HG03571 (cell line): ENCODE measurements around the gene FBLN1.

Experiments
- ATAC-seq: cut with Tn5 transposase; IDR thresholded peaks from one replicate; pipeline ENCODE4 v1.9.1; 2021; ENCODE audit not compliant: unreplicated experiment

FBLN1 gene

DNA sequence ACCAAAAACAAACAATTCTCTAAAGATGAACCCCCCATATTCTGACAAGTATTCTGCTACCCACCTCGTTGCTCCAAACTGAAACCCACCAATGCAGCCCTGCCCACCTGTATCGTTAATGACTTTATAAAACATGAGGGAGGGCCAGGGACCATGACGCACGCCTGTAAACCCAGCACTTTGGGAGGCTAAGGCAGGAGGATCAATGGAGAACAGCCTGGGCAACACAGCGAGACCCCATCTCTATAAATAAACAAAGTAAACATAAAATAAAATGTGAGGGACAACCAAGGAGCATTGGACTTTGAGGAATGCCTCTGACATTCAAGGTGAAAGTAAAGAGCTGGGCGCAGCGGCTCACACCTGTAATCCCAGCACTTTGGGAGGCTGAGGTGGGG is 129.2 kb downstream of the FBLN1 start:
- no peak for ATAC-seq

DNA sequence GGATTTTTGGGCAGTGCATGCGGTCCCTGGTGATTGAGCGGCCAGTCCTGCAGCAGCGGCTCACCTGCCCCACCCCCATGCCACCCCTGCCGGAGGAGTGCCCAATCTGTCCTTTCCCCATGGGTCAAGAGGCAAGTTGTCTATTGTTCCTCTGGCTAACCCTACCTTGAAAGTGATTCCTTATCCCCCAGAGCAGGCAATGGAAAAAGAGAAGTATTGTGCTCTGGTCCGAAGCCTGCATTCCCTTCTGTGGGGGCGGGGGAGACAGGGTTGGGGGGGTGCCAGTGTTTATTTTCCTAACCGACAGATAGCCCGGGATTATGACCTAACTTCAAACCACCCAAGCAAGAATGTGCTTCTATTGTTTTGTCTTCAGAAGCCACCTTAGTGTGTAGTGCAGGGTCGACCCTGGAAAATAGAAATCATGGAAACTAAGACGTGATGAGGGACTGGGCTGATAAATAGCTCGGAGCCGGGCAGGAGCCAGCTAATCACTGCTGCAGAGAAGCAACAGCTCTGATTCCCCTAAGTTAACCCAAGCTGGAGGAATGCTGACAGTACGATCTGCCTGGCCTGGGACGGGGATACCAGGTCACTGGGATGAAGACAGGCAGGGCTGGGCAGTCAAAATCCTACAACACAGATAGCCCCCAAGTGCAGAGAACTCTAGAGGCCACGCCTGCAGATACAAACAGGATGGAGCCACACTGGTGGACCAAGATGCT is 130.3 kb downstream of the FBLN1 start:
- ATAC-seq, result no peak

DNA sequence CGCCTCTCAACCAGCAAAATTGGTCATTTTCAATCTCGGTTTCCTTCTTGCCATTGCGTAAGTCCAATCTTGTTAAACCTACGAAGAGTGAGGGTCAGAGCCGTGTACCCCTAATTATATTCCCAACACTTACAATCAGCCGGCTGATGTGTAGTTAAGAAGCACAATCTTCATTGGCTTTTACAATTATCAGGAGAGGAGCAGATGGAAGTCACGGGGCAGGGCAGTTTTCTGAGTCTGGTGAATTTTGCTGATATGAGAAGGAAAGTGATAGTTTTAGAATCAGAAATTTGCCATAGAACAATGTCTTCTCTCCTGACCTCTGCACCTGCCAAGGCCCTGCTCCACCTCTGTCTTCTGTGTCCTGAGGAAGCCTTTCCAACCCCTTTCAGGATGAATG is 134.0 kb downstream of the FBLN1 start:
- no peak for ATAC-seq

DNA sequence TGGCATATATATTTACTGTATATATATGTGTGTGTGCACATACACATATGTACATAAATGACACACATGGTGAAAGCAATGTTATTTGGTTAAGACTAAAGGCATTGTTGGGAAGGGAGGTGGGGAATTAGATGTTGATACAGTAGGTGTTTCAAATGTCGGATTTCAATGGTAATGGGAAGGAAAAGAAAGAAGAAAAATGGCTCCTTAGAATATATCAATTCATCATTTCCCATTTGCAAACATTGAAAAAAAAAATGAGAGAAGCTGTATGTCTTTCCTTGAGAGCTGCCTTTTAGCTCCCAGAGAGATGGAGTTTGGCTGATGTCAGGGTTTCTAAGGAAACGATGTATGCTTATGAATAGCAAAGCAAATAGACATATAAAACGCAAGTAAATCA is 135.5 kb downstream of the FBLN1 start:
- no peak for ATAC-seq

DNA sequence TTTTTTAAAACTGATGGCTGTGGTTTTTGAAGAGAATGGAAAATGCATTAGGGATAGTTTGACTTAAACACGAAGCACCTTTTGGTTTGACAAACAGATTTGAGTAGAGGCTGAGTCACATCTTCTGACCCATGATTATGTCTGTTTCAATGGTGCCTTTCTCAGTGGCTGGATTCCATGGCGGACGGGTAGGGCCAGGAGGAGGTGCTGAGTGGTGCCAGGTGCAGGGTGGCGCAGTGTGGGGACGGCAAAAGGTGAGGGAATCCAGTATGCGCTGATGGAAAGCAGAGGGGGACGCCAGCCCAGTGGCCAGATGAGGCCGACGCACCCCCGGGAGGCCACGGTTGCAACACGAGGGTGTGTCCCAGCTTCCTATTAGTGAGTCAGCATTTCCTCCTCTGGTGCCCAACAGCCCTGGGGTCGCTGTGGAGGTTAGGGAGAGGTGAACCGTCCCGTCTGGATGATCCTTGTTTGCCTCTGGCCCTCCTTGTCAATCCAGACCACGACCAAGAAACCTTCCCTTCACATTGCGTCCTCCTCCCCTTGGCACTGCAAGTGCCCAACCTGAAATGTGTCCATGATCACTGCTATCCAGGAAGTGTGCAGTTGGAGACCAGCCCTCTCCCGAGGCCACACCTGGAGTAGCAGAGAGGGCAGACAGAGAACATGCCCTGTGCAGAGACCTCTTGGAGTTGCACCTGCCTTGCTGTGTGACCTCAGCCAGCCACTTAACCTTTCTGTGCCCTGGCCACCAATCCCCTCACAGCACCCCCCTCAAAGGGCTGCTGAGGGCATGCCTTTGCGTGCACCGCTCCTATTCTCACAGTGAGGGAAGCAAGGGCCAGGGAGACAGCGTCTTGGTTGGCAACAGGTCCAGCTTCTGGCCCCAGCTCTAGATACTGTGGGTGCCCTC is 136.4 kb downstream of the FBLN1 start:
- ATAC-seq, result no peak

DNA sequence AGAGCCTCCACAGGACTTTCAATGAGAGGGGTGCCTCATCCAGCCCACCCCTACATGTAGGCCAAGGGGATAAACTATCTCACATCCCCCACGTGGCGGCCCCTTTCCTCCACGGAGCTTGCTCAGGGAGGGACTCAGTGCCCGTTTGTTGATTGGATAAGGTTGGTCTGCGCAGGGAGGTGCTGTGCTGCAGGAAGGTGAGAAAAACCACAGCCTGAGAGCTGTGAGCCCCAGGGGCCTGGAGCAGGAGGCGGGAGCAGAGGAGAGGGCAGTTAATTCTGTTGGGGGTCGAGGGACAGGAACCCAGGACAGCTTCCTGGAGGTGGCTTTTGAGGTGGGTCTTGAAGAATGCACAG is 137.0 kb downstream of the FBLN1 start:
- no peak for ATAC-seq

DNA sequence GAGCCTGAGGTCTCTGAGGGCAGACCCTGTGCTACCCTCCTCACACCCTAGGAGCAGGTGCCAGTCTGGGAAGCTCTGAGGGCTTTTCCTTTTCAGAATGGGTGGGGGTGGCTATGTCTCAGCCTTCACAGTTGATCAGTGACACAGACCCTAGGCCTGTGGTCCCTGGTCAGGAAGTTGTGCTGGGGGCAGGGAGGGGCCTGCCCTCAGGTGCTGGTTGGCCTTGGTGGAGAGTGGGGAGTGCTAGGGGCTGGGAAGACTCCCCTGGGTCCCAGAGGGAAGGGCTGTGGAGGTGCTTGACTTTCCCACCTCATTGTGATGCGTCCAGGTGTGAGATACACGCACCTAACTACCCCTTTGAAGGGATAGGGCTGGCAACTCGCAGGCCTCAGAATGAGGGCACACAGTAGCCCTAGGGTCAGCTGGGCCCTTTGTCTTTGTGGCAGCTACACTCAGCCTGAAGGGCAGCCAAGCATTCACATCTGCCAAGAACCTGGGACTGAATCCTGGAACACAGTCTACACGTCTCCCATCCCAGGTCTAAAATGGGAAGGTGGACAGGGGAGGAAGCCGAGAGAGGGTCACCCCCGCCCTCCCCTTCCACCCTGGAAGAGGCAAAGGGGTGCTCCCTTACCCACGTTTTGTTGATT is 137.7 kb downstream of the FBLN1 start:
- ATAC-seq, result no peak

DNA sequence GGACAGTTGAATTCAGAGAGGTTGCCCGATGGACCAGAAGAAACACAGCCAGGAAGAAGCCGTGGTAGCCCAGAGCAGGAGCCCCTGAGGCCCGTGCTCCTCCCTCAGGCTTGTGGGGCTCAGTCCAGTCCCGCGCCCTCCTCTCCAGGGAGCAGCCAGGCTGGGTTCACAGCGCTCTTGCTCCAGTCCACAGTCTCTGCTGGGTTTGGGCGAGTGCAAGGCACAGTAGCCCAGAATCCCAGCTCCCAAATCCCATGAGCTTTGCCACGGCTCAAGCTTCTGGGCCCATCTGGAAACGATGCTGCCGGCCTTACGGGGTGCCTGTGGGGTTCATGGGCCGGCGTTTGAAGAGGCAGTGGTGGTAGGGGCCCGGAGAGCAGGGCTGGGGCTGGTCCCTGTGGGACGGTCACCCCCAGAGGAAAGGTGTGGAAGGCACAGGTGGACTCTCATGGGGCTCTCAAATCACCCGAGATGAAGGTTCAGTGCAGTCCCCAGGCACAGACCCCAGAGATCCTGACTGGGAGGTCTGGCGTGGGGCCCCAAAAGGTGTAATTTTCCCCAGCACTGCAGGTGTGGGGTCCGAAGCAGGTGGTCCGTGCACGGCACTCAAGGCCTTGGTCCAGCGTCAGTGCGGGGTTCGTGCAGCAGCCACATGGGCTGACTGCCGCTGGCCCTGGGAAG is 138.4 kb downstream of the FBLN1 start:
- ATAC-seq, result no peak

DNA sequence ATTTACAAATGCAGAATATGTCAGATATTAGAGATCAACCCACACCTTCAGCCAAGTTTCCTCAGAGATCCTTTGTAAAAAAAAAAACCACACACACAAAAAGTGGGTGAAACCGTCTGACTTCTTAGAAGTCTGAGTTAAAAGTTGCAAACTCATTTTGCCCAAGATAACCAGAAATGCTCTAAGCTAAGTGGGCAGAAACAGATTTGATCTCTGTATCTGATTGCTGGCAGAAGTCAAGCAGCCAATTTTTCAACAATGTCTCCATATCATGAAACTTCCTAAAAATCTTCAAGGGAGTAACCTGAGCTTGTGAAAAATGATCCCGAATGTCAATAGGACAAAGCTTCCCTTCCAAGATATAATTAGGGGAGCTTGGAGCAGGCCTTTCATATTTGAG is 140.3 kb downstream of the FBLN1 start:
- no peak for ATAC-seq

DNA sequence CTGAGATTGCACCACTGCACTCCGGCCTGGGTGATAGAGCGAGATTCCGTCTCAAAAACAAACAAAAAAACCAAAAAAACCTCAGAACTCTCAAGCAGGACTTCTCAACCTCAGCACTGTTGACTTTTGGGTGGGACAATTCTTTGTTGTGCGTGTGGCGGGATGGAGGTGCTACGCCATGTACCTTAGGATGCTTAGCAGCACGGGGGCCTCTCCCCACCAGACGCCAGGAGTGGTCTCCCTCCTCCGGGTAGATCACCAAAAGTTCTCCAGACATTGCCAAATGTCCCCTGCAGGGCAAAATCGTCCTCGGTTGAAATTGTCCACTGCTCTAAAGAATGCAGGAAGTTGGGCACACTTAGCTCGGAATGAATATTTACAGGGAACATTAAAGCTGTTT is 142.0 kb downstream of the FBLN1 start:
- no peak for ATAC-seq

DNA sequence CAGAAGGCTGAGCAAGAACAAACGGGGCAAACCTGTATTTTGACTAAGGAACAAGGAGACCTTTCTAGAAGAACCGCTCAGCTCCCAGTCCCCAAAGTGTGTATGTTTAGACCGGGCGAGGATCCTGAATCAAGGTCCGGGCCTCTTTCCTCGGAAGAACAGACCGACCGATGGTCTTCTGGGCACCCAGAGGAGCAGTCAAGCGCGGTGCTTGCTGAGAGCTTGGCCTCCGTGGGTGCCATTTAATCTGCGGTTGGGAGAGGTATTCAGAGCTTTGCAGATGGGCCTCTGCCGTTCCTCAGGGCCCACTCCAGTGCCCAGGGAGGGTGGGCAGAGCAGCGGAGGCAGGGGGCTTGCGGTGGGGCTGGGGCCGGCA is 142.5 kb downstream of the FBLN1 start:
- no peak for ATAC-seq

DNA sequence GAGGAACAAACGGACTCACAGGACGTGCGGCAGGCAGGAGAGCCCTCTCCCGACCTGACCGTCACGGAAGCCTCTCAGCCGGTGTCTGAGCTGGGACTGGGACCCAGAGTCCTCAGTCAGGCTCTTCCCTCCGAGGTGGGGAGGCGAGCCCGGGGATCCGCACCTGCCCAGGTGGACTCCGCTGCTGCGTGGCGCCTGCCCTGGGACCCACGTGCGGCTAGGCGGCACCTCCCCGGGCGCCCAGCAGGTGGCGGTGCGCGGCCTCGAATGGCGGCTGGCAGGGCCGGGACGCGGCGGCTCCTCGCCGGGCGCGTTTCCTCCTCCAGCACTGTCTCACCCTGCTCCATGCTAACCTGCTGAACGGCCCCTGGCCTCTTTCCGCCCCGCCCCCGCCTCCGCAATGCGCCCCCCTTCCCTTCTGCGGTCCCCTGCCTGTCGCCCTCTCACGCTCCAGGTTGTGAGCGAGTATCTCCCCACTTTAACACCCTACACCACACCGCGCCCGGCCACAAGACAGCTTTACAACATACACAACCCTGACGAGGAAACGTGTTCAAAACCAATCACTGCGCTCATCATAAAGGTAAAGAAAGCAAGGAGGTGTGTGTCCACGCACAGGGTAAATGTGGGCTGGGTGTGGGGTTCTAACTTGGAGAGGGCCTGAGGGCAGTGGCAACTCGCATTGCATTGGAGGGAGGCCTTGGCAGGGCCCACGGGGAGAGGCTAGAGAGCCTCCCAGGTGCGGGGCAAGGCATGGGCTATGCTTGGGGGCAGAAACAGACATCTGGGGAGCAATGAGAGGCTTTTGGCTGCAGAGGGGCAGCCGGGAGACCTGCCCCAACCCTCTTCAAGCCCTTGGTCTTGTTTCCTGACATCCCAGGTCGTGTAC is 143.1 kb downstream of the FBLN1 start:
- ATAC-seq, result no peak

DNA sequence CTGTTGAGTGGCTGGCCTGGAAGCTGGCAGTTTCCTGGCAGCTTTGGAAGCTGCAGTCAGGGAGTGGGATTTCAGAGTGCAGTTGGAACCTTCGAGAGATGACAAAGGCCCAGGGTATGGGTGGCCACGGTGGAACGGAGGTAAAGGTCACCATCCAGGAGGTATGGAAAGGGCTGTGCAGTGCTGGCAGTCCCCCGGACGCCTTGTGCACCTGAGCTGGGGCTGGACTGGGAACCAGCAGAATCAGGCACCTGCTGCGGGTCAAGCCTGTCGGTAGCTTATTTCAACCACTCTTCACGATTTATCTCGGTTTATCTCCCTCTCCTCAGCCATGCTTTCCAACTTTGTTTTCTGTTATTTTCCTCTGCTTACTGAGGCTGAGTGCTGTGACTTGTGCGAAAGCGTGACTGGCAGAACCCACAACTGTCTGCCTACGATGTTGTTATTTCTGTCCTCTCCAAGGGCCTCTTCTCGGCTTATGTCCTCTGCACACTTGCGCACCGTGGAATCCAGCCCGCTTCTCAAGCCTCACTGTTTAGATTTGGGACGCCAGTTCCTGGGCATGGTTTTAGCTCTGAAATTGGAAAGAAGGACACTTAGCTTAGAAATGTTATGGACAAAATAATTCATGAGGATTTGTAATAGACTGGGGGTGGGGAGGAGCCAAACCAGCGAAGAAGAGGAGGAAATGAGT is 145.0 kb downstream of the FBLN1 start:
- no peak for ATAC-seq

DNA sequence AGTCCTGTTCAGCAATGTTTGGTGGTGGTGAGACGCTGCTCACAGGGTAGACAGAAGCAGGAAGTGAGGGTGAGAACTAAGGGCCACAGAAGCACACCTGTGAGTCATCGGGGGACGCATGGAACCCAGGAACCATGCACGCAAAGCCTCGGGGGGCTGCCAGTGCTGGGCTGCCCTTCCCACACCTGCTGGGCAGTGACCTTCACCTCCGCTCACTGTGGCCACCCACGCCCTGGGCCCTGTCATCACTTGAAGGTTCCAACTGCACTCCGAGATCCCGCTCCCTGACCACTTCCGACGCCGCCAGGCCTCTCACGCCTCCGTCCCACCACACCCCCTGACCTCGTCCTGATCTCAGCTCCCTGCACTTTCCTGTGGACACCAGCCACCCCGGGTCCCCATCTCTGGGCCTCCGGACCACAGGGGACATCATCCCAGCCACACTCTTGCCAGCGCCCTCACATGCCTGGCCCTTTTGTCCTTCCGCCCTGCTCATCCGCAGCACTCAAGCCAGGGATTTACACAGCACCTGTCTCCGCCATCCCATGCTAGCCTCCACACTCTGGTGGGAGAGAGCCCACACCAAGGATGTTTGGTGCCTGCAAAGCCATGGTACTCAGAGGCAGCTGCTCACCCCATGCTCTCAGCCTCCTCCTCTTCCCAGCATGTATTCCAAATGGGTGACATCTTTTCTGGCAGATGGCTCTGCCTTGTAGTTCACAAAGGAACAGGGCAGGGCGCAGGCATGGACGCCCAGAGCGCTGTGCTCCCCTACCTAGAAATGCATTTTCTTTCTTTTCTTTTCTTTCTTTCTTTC is 145.8 kb downstream of the FBLN1 start:
- no peak for ATAC-seq

DNA sequence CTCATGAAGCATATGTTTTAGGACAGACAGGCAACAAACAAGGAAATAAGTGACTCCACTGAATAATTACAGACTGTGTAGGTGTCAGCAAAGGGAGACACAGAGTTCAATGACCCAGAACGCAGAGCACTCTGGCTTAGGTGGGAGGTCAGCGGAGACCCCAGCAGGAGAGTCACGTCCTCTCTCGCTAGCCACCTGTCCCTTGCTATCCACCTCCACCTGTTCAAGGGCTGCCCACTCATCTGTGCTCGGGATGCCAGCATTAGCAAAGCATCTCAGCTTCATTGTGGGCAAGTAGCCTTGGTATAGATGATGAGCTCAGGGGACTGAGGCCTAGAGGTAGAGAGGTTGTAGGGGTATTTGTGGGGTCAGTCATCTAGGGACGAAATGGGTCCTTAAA is 147.1 kb downstream of the FBLN1 start:
- no peak for ATAC-seq

DNA sequence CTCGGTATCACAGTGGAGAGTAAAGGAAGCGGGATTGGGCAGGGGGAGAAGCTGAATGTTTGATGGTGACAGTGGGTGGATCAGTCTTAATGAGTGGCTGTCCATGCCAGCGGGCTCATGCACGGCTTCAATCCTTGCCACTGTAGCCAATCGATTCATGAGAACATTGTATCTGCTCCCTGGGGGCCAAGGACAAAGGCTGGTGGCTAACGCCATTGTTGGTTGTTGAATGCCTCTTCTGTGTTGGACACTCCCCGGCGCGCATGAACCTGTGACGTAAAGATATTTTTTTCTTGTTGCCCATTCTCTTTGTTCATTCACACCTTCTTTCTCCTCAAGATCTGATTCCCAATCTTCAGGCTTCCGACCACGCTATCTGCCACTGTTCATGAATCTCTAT is 148.0 kb downstream of the FBLN1 start:
- no peak for ATAC-seq
